Measurements from ENCODE around the gene XBP1. TPM values are rescaled to one million over a fixed set of nuclear protein-coding genes. Genes with fewer than 3 reads are reported as not detected.
A peak's percentile ranks its signal among the peaks of the same experiment; 100 is the strongest.

XBP1 gene
- total and polyA plus RNA-seq, 2 of the 8 experiments (the other 6 are each of a cell fraction or from before 2014, with no cell fraction given): 99.8 to 131 TPM

DNA sequence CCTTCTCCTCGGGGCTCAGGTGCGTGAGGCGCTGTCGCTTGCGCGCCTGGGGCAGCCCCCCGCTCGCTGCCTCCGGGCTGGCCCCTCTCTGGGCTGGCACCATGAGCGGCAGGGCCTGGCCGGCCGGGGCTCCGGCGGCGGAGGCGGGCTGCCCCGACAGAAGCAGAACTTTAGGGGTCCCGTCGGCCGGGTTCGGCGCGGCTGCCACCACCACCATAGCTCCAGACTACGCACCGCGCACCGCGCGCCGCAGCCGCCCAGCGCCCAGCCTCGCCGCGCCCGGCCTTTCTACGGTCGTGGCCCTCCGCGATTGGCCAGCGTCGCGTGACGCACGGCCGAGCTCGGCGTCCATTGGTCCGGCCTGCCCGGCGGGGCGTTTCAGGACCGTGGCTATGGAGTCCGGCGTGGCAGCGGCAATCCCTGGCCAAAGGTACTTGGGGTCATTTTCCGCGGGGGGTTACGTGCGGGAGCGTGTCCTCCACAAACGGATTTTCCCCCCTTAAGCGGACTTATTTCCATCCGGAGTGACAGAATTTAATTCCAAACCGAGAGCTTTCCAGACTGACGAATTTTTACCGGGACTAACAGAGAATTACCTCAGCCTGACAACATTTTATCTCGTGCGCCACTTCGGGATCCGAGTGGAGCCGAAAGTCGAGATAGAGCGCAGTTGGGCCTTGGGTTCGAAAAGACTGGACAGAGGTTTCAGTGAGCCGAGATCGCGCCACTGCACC is at the start of gene XBP1 (continued):
- TF ChIP-seq, protein P1, sequence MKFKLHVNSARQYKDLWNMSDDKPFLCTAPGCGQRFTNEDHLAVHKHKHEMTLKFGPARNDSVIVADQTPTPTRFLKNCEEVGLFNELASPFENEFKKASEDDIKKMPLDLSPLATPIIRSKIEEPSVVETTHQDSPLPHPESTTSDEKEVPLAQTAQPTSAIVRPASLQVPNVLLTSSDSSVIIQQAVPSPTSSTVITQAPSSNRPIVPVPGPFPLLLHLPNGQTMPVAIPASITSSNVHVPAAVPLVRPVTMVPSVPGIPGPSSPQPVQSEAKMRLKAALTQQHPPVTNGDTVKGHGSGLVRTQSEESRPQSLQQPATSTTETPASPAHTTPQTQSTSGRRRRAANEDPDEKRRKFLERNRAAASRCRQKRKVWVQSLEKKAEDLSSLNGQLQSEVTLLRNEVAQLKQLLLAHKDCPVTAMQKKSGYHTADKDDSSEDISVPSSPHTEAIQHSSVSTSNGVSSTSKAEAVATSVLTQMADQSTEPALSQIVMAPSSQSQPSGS (IDR thresholded peaks at IDR 0.05; ENCODE audit: low read length): no peak
- TF ChIP-seq, protein P2, sequence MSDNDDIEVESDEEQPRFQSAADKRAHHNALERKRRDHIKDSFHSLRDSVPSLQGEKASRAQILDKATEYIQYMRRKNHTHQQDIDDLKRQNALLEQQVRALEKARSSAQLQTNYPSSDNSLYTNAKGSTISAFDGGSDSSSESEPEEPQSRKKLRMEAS (IDR thresholded peaks at IDR 0.05): peak; percentile 79
- TF ChIP-seq SP1 (IDR thresholded peaks at IDR 0.05; ENCODE audit: low read depth, low read length): peak; percentile 69; the same call in 1 of the 2 replicates
- TF ChIP-seq RNF2 (IDR thresholded peaks at IDR 0.05; ENCODE audit: borderline replicate concordance, low read depth, low read length, missing control alignments, poor library complexity, severe bottlenecking): no peak
- no peak for TF ChIP-seq RAD21 (IDR thresholded peaks at IDR 0.05 in 1 of 2, conservative IDR thresholded peaks at IDR 0.05 in 1 of 2; ENCODE audit: low read depth in 2 of 2, low read length in 2 of 2)
- no peak for TF ChIP-seq NRF1 (IDR thresholded peaks at IDR 0.05; ENCODE audit: low read depth, low read length)
- no peak for TF ChIP-seq JUND (IDR thresholded peaks at IDR 0.05; ENCODE audit: low read length)
- no peak for TF ChIP-seq RXRA (IDR thresholded peaks at IDR 0.05; ENCODE audit: insufficient read depth, low read depth, low read length)
- TF ChIP-seq TAF7 (optimal IDR thresholded peaks at IDR 0.05; ENCODE audit: borderline replicate concordance, low read depth, low read length): peak; percentile 89
- TF ChIP-seq GTF2F1 (IDR thresholded peaks at IDR 0.05; ENCODE audit: borderline replicate concordance, low read depth, low read length): peak; percentile 72
- peak; percentile 90 for TF ChIP-seq POLR2AphosphoS5 (IDR thresholded peaks at IDR 0.05; ENCODE audit: low read depth, low read length)
- no peak for TF ChIP-seq FOSL1 (IDR thresholded peaks at IDR 0.05; ENCODE audit: insufficient read depth, low read depth, low read length)
- TF ChIP-seq, protein P3, sequence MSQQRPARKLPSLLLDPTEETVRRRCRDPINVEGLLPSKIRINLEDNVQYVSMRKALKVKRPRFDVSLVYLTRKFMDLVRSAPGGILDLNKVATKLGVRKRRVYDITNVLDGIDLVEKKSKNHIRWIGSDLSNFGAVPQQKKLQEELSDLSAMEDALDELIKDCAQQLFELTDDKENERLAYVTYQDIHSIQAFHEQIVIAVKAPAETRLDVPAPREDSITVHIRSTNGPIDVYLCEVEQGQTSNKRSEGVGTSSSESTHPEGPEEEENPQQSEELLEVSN (IDR thresholded peaks at IDR 0.05): peak; percentile 36
- peak; percentile 91; the same call in 1 of the 2 replicates for TF ChIP-seq TBP (IDR thresholded peaks at IDR 0.05; ENCODE audit: low read depth, low read length)
- peak; percentile 96 to 97 for TF ChIP-seq POLR2A (IDR thresholded peaks at IDR 0.05; ENCODE audit: control extremely low read depth in 1 of 2, low read depth in 2 of 2, low read length in 2 of 2)
- TF ChIP-seq GABPA (IDR thresholded peaks at IDR 0.05; ENCODE audit: borderline replicate concordance, insufficient read depth, low read length): no peak
- no peak for TF ChIP-seq HDAC6 (IDR thresholded peaks at IDR 0.05; ENCODE audit: low read depth, low read length)
- TF ChIP-seq TEAD4 (IDR thresholded peaks at IDR 0.05; ENCODE audit: low read depth, low read length): no peak
- TF ChIP-seq BACH1 (IDR thresholded peaks at IDR 0.05; ENCODE audit: low read length): 0 out of 2 replicates have a peak, but pooled peaks have one; percentile 40
- peak; percentile 81 for TF ChIP-seq CREB1 (IDR thresholded peaks at IDR 0.05)
- peak; percentile 62 for TF ChIP-seq ASH2L (IDR thresholded peaks at IDR 0.05; ENCODE audit: low read length)
- TF ChIP-seq EZH2 (IDR thresholded peaks at IDR 0.05; ENCODE audit: low read depth, low read length, severe bottlenecking): no peak

Data from H1 (cell line).